ENCODE measurements around the gene ATG7.
"Not testable (repeated sequence)": the region's sequence is repeated elsewhere in the genome, so short reads cannot be mapped to it uniquely, and the experiment has no call there.

The ATG7 gene

DNA sequence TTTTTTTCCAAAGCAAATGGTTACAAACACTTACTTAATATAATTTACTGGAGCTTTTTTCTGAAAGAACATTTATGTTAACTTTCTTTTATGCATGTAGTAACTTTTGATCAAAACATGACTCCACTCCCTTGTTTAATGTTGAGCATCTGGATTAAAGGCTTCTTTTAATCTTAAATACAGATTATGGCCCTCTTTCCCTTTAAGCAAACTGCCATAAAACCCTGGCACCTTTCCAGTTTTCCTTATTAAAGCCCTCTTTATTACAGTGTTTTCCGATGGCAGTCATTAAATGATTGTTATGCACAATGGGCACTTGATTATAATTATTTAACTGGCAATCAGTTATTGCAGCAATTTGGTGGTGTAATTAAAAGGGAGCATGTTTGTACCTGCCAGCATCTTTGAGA lies 204.5 kb downstream of the ATG7 start:
- H3K27ac ChIP-seq, result peak overlapping the region in 16 of 21 experiments; percentile 6 to 86 (median 74)

DNA sequence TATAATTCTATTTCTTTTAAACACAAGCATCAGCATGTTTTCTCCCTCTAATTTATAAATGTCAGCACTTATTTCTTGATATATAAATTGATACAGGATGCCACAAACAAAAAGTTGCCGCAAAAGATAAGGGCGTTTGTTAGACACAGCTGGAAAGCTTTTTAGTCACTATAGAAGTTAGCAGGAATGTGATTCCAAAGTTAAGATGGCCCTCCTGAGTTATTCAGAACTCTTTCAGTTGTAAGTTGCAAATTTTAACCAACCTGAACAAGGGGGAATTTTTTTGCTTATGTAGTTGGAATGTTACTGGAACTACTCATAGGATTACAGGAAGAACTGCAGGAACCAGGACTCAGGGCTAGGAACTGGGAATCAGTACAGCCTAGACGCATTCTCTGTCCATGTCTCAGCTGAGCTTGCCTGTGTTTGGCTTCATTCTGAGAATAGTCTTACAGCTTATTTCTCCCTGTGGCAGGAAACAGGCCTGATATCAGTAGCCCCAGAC lies 205.3 kb downstream of the ATG7 start:
- H3K27ac ChIP-seq, result peak overlapping the region in 20 of 21 experiments; percentile 35 to 86 (median 74)
- H3K4me3 ChIP-seq, result peak overlapping the region in 1 of 7 experiments; percentile 17

More for the DNA sequence above, 204.5 kb downstream of the ATG7 start:
- peak overlapping the region in 1 of 7 experiments; percentile 17 for H3K4me3 ChIP-seq

DNA sequence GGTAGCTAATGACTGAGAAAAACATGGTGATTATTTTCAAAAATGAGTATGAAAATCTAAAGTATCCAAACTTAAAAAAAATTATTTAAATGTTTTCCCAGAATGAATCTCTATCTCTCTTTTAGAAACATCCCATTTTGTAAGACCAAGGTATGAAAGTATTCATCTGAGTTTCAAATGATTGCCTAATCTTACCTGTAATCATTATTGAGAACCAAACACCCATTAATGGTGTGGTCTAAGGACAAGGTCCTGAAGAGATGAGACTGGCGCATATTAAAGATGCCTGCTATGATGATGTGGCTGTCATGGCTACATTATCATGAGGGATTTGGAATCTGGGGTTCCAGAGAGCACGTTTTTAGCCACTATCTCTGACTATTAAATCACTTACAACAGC lies 206.0 kb downstream of the ATG7 start:
- Histone ChIP-seq H3K4me3 (peak overlapping the region in 1 of 7 experiments; percentile 17), H3K27ac (peak overlapping the region in 20 of 21 experiments; percentile 35 to 86 (median 74))

DNA sequence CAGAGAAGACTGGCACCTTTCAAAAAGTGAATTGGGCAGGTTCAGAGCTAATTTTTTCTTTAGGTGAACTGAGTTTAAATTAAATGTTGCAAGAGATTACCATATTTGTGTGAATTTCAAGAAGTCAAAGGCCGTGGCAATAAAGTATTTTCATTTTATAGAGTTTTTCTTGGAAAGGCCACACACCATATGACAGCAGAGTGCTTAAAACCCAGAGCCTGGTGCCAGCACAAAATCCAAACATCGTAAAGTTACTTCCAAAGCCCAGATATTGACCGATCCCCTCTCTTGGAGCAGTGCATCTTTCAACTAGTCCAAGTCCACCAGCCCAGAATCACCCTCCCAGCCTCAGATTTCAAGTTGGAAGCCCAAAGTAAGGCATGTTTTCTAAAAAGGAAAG lies 207.0 kb downstream of the ATG7 start:
- no peak overlapping the region for H3K4me3 ChIP-seq
- H3K27ac ChIP-seq, result peak overlapping the region in 12 of 21 experiments; percentile 43 to 86 (median 74)

DNA sequence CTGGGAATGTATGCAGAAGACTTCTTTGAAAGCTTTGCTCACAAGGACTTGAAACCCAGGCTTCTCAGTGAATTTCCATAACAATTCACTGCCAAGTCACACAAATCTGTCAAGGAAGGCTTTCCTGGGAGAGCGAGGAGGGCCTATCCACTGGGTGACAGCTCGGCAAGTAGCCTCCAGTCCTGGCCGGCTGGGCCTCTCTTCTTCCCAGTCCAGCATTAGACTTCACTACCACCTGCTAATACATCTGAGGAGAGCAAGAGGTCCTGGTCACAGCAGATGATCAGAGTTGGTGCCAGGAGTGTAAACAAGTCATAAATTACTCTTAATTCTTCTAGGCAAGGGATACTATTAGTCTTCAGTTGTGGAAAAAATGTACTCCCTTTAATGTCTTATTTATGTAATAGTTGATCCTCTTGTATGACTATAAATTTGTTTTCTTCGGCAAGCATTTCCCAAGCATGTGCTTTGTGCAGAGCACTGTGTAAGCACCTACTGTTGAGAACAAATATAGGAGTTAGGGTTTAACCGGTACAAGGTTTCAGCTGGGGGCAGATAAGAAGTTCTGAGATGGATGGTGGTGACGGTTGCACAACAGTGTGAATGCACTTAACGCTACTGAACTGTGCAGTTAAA lies 208.6 kb downstream of the ATG7 start:
- Histone ChIP-seq H3K27ac (peak overlapping the region in 4 of 21 experiments; percentile 1 to 33 (median 16)), H3K4me3 (no peak overlapping the region)

DNA sequence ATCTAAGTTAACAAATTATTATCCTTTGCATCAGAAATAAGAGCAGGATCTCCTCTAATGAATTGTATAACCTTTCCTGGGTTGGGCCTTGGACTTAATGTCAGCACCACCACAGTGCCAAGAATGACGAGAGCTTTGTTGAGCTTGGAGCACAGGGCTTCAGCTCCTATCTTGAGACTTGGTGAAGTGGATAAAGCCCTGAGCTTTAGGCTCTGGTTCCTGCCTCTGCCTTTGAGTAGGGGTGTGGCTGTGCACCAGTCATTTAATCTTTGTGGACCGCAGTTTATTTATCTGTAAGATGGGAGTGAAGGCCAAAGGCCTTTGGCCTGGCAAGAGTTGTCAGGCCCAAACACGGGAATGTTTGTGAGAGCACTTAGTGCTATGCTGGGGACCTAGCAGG lies 209.4 kb downstream of the ATG7 start:
- H3K27ac ChIP-seq, result peak overlapping the region in 1 of 21 experiments; percentile 47
- no peak overlapping the region for H3K4me3 ChIP-seq

DNA sequence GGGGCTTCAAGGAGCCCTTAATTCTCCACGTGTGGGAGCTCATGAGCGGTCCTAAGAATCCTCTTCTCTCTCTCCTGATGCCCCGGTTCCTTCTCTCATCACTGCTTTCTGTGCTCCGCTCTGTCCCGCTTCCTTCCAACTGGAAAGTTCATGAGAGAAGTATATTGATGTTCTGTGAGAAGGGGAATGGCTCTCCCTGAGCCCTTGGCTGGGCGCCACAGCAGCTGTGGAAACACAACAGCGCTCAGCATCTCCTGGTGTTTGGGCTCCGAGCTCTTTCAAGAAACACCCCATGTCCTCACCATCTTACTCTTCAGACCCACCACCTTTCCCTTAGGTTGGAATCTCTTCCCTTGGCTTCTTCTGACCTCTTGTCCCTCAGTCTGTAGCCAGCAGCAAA lies 209.8 kb downstream of the ATG7 start:
- H3K4me3 ChIP-seq, result no peak overlapping the region
- H3K27ac ChIP-seq, result peak overlapping the region in 1 of 21 experiments; percentile 47

DNA sequence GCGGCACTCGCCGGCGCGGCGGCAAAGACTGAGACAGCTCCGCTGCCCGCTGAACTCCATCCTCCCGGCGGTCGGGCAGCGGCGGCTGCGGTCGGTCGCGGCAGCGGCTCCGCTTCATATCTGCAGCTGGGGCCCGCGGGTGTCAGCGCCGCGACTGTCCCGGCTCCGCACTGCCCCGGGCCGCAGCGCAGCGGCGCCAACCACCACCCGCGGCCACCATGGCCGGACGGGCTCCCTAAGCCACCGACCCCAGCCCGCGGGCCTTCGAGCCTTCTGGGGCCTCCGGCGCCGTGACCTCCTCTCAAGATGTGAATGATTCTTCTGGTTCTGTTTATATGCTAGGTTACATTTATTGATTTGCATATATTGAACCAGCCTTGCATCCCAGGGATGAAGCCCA lies 216.2 kb downstream of the ATG7 start:
- H3K27ac ChIP-seq, H3K4me3 ChIP-seq: not testable (repeated sequence)

DNA sequence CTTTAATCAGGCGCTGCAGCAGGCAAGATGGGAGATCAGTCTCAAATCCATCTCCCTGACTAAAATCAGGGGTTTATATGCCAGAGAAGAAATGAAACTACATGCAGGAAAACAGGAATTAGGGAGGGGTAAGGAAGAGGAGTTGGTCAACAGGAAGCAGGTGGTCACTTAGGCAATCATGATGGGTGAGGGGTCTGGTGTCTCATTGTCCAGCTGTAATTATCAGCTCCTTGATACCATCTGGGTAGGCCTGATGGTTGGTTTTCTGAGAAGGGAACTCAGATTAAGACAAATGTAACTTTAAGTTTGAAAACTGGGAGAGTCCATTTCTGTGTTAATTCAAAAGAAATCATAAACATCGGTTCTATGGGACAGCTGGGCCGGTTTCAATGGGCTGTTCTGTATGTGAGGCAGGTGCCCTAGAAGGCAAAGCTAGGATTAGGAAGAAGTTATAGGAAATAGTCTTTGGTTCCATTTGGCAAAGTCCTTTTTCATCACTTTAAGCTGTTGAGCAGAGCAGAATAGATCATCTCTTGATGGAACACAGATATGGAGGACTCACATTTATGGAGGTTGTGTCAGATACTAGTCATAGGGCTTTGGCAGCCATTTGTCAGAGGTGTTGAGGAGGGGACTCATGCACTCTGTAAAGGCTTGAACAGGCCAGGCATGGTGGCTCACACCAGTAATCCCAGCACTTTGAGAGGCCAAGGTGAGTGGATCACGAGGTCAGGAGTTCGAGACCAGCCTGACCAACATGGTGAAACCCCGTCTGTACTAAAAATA lies 222.1 kb downstream of the ATG7 start:
- H3K4me3 ChIP-seq, result no peak overlapping the region
- H3K27ac ChIP-seq, result peak overlapping the region in 1 of 21 experiments; percentile 21

DNA sequence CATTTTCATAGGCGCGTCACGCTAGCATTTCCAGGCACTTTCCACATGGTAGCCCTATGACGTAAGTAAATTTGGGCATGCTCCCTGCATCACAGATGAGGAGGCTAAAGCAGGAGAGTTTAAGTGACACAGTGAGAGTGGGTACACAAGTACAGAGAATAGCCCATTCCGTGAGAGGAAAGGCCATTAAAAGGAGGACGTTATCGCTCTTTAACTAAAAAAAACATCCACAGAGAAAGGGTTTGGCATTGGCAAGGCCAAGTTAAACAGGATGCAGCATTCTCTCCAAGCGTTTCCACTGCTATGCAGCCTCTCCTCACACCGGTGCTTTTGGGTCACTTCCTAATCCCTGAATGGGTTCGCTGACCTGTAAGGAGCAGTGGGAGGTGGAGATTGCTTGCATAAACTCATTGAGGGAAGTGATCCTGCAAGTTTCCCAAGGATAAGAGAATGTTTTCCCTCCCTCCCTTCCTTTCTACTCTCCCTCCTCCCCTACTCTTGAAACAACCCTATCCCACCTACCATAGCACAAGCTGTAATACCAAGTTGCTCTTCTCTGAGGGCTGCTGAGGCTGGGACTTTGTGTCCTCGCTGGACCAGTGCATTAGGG lies 223.9 kb downstream of the ATG7 start:
- Histone ChIP-seq H3K4me3 (no peak overlapping the region), H3K27ac (no peak overlapping the region)

DNA sequence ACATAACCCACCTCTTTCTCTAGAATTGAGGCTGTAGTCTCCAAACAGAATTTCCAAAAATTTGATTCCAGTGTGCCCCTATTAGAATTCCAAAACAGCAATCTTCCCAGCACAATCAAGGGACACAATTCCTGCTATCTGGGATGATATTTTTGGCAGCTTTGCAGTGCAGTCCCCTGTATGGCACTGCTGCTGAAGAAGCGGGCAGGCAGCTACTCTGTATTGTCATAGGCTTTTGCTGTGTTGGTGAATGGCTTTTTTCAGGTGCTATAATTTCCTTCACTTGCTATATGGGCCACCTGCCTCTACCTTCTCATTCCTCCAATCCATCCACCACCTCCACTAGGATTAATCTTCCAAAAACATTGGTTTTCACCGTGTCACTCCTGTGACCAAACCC lies 226.0 kb downstream of the ATG7 start:
- Histone ChIP-seq H3K27ac (peak overlapping the region in 3 of 21 experiments; percentile 15 to 53 (median 42)), H3K4me3 (no peak overlapping the region)

DNA sequence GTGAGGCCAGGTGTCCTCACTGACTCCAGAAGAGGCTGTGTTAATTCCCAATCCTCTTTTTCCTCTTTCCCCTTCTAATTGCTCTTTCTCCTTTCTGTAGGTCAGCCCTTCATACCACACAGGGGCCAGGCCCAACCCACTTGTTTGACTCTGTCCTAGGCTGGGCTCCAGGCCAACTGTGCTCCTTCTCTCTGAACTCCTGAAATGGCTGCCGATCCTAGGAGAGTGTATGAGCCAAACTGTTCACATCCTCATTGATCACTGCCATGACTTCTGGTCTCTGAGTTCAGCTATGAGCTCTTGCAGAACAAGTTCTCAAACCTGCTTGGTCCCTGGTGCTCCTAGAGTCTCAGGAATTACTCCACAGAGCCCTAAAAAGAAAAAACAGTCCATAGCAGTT lies 226.4 kb downstream of the ATG7 start:
- H3K27ac ChIP-seq, result peak overlapping the region in 5 of 21 experiments; percentile 10 to 53 (median 37)

DNA sequence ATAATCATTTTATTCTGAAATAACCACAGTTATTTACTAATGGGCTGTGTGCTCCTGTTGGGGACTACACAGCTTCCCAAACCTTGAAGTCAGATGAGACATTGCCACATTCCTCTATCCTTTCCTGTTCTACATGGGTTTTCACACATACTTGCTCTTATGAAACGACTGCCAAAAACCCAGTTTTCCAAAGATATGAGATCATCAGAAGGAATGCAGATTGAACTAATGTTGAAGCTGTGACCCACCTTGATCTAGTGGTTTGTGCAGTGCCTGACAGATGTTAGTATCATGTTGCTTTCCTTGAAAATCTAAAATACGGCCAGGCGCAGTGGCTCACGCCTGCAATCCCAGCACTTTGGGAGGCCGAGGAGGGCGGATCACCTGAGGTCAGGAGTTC lies 226.9 kb downstream of the ATG7 start:
- Histone ChIP-seq H3K27ac (peak overlapping the region in 5 of 21 experiments; percentile 10 to 53 (median 37)), H3K4me3 (no peak overlapping the region)

More for the DNA sequence above, 226.4 kb downstream of the ATG7 start:
- H3K4me3 ChIP-seq, result no peak overlapping the region

DNA sequence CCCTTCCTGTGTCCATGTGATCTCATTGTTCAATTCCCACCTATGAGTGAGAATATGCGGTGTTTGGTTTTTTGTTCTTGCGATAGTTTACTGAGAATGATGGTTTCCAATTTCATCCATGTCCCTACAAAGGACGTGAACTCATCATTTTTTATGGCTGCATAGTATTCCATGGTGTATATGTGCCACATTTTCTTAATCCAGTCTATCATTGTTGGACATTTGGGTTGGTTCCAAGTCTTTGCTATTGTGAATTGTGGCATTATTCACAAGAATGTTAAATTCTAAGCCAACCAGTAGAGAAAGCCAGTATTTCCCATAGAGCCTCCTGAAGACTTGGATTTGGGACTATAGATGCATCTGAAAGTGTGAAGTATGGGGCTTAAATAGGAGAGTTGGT lies 230.2 kb downstream of the ATG7 start:
- not testable (repeated sequence) for H3K4me3 ChIP-seq, H3K27ac ChIP-seq

DNA sequence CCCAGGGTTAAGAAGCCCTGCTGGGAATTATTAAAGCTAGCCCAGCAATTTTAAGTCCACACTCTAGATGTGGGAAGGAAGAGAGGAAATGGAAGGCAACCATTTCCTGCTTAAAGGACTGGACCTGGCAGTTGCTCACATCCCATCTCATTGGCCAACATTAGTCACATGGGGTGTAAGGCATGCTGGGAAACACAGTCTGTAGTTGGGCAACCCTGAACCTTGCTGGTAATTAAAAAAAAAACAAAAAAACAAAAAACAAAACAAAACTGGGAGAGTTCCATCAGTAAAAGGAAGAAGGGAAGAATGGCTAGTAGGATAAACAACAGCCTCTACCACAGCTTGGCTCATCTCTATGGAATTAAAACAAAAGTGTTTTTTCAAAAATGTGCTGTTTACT lies 235.5 kb downstream of the ATG7 start:
- Histone ChIP-seq H3K27ac (peak overlapping the region in 5 of 21 experiments; percentile 25 to 77 (median 72)), H3K4me3 (no peak overlapping the region)

DNA sequence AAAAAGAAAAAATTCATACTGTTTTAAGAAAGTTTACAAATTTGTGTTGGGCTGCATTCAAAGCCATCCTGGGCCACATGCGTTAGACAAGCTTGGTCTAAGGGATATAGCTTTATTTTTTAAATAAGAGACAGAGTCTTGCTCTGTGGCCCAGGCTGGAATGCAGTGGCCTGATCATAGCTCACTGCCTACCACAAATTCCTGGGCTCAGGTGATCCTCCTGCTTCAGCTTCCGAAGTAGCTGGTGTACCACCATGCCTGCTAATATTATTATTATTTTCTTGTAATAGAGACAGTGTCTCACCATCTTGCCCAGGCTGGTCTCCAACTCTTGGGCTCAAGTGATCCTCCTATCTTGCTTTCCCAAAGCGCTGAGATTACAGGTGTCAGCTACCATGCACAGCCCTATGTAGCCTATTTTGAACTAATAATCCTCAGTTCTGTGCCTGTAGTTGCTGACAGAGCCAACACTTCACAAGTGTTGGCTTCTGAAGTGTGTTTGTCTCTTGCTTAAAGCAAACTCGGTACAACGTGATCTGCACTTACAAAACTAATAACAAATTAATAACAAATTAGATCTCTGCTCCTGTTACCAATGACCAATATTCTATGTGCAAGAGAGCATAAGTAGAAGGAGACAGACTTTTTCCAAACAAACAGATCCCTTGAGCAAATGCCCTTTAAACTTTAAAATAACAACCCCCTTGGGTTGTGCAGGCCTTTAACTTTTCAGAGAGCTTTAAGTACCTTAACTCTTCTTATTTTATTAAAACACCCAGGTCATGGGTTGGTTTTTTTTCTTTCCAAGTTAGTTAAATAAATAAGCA lies 236.4 kb downstream of the ATG7 start:
- Histone ChIP-seq H3K4me3 (no peak overlapping the region), H3K27ac (peak overlapping the region in 15 of 21 experiments; percentile 11 to 77 (median 48))

DNA sequence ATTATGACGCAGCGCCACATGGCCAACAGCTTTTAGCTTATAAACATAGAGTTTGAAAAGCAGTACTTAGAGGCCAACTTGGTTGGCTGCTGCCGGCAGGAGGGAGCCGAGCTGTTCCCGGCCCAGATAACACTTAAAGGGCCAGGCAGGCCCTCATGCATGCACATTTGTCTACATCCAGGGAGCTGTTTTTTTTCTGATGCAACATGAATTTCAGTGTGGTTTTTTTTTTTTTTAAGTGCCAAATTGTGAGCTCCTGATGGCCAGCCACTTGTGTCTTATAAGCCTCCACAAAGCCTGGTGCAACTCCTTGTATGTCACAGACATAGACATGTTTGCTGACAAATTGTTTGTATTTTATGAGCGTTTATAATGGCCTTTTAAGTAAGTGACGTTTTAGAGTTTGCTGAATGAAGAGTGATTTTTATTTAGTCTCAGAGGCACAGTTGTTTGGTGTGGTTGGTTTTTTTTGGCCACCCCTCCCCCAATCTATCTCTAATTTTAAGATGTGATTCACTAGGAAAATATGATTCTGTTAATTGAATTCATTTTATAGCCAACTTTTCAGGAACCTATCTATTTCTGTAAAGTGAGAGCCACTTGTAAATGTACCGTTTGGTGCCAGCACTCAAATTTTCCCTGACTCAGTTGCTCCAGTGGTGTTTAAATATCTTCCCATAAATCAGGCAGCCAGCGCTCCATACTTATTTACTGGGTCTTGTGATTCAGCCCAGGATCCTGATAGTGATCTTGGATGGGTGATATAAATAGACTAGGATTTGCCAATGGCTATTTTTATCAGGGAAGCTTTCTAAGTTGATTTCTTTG lies 237.2 kb downstream of the ATG7 start:
- Histone ChIP-seq H3K4me3 (no peak overlapping the region), H3K27ac (peak overlapping the region in 11 of 21 experiments; percentile 15 to 77 (median 48))

DNA sequence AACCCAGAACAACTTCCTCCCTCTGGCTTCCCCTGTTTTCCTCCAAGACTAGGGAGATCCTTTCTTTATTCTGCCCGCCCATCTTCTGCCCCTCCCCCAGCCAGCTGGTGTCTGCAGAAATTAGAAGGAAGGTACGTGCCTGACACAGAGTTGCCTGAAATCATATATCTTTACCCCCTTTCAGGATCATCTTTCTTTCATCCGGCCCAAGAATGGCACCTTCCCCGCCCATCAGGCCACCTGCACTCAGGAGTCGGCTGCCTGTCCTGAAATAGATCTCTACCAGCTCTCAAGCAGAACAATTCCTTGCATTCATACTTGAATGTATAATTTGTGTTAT lies 237.8 kb downstream of the ATG7 start:
- Histone ChIP-seq H3K4me3 (no peak overlapping the region), H3K27ac (peak overlapping the region in 8 of 21 experiments; percentile 7 to 77 (median 30))

DNA sequence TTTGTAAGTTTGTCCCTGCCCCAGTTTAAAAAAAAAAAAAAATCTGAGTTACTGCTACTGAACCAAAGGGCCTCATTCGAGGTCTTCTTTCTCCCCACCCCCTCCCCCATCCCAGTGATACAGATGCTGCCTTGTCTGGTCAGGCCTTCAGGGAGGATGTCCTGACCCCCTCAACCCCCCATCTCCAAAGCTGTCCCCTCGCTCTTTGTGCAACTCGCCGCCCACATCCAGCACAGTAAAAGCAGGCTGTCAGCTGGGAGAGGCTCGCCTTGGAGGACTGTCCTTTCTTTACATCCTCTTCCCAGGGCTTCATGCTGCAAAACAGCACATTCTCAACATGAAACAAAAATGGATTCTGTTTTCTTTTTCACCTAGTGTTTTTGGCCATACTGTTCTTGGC lies 238.2 kb downstream of the ATG7 start:
- Histone ChIP-seq H3K4me3 (no peak overlapping the region), H3K27ac (peak overlapping the region in 4 of 21 experiments; percentile 15 to 72 (median 33))
